GM12865 (cell line): Measurements from ENCODE around the gene NKPD1.

ENCODE experiments used
- DNase-seq: peaks from one replicate; pipeline ENCODE4 v3.0.0; 2010; ENCODE audit warnings: low read depth
- H3K4me3 ChIP-seq: 2 replicates; pipeline ENCODE4 v1.5.1; 2011; ENCODE audit warnings: mild to moderate bottlenecking, low read depth, low read length, control low read depth
- CTCF ChIP-seq: IDR thresholded peaks from 2 replicates; pipeline ENCODE4 v1.5.1; 2011; ENCODE audit warnings: low read length, control low read depth, low read depth, inconsistent platforms; ENCODE audit not compliant: insufficient read depth; ENCODE audit errors: missing control alignments

The NKPD1 gene

GRCh38 chr19:45191375-45191774 lies 30.6 kb upstream of the NKPD1 start:
- no peak for TF ChIP-seq CTCF
- no peak for DNase-seq
- no peak overlapping the region for H3K4me3 ChIP-seq

GRCh38 chr19:45189971-45190370 lies 29.2 kb upstream of the NKPD1 start:
- no peak for DNase-seq
- no peak for TF ChIP-seq CTCF
- H3K4me3 ChIP-seq, result no peak overlapping the region

- DNase-seq, result peak; percentile 68
- no peak overlapping the region for H3K4me3 ChIP-seq
- peak; percentile 71 for TF ChIP-seq CTCF
These were observed 26.8 kb upstream of the NKPD1 start for GRCh38 chr19:45187421-45188100.

- no peak for DNase-seq
- no peak overlapping the region for H3K4me3 ChIP-seq
- no peak for TF ChIP-seq CTCF
These were observed 25.9 kb upstream of the NKPD1 start for GRCh38 chr19:45186509-45187334.

- TF ChIP-seq CTCF, result no peak
- H3K4me3 ChIP-seq, result no peak overlapping the region
- DNase-seq, result no peak
These were observed 23.3 kb upstream of the NKPD1 start for GRCh38 chr19:45184115-45184514.

GRCh38 chr19:45182758-45183157 lies 22.0 kb upstream of the NKPD1 start:
- no peak for DNase-seq
- TF ChIP-seq CTCF, result no peak
- no peak overlapping the region for H3K4me3 ChIP-seq

- no peak for TF ChIP-seq CTCF
- no peak for DNase-seq
- H3K4me3 ChIP-seq, result no peak overlapping the region
These were observed 20.2 kb upstream of the NKPD1 start for GRCh38 chr19:45180936-45181335.
